Measurements from ENCODE around the gene HTD2. TPM values are rescaled to one million over a fixed set of nuclear protein-coding genes. Genes with fewer than 3 reads are reported as not detected.

The HTD2 gene
- total RNA-seq, 1 experiment from 2014 or later, result 7.9 TPM

DNA sequence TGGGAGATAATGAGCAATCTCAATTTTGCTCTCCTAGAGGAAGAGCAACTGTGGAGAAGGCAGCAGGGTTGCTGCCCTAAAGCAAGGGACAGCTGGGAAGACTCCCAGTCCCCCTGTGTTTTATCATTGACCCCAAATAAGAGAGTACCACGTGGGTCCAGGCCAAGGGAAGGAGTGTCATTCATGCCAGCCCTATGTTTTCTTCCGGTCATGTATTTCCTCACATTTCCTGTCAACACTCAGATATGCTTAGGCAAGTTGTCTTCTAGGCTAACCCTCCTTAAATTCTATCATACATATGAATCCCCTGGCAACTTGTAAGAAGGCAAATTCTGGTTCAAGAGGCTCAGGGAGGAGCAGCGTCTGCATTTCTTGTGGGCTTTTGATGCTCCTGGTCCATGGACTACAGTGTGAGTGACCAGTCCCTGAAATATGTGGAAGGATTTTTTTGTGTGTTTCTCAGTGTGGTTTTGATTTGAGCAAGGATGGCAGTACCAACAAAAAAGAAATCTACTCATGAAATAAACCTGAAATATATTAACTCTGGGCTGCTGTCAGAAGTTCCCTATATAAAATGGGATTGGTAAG, 32.2 kb upstream of the HTD2 start:
- in situ Hi-C loops (cut with HindIII; ENCODE audit: low pct_unique_long_range_greater_than_20kb, low sequenced_read_pairs), result no loop called here
- no peak overlapping the region for H3K4me3 ChIP-seq (ENCODE audit: low read depth in 2 of 2, low read length in 2 of 2)
- DNase-seq (ENCODE audit: low read depth, low spot score) (no peak), ATAC-seq (no peak)
- TF ChIP-seq, protein P1, sequence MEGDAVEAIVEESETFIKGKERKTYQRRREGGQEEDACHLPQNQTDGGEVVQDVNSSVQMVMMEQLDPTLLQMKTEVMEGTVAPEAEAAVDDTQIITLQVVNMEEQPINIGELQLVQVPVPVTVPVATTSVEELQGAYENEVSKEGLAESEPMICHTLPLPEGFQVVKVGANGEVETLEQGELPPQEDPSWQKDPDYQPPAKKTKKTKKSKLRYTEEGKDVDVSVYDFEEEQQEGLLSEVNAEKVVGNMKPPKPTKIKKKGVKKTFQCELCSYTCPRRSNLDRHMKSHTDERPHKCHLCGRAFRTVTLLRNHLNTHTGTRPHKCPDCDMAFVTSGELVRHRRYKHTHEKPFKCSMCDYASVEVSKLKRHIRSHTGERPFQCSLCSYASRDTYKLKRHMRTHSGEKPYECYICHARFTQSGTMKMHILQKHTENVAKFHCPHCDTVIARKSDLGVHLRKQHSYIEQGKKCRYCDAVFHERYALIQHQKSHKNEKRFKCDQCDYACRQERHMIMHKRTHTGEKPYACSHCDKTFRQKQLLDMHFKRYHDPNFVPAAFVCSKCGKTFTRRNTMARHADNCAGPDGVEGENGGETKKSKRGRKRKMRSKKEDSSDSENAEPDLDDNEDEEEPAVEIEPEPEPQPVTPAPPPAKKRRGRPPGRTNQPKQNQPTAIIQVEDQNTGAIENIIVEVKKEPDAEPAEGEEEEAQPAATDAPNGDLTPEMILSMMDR (IDR thresholded peaks at IDR 0.05), result no peak
- TF ChIP-seq, protein P2, sequence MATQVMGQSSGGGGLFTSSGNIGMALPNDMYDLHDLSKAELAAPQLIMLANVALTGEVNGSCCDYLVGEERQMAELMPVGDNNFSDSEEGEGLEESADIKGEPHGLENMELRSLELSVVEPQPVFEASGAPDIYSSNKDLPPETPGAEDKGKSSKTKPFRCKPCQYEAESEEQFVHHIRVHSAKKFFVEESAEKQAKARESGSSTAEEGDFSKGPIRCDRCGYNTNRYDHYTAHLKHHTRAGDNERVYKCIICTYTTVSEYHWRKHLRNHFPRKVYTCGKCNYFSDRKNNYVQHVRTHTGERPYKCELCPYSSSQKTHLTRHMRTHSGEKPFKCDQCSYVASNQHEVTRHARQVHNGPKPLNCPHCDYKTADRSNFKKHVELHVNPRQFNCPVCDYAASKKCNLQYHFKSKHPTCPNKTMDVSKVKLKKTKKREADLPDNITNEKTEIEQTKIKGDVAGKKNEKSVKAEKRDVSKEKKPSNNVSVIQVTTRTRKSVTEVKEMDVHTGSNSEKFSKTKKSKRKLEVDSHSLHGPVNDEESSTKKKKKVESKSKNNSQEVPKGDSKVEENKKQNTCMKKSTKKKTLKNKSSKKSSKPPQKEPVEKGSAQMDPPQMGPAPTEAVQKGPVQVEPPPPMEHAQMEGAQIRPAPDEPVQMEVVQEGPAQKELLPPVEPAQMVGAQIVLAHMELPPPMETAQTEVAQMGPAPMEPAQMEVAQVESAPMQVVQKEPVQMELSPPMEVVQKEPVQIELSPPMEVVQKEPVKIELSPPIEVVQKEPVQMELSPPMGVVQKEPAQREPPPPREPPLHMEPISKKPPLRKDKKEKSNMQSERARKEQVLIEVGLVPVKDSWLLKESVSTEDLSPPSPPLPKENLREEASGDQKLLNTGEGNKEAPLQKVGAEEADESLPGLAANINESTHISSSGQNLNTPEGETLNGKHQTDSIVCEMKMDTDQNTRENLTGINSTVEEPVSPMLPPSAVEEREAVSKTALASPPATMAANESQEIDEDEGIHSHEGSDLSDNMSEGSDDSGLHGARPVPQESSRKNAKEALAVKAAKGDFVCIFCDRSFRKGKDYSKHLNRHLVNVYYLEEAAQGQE (IDR thresholded peaks at IDR 0.05; ENCODE audit: insufficient read depth in 1 of 2, low read depth in 2 of 2, low read length in 1 of 2), result no peak
- TF ChIP-seq TCF7L2 (IDR thresholded peaks at IDR 0.05; ENCODE audit: low read depth, low read length) (no peak), SIN3A (IDR thresholded peaks at IDR 0.05; ENCODE audit: borderline replicate concordance, insufficient read depth, low read depth, low read length) (no peak), POLR2AphosphoS5 (IDR thresholded peaks at IDR 0.05; ENCODE audit: low read depth, low read length) (no peak)
- POLR2A ChIA-PET, result no interaction called here
- CTCF ChIA-PET, result no interaction called here
- no peaks in the 10 kb centered on the region; the same call in 1 of the 2 replicates for H3K4me1 ChIP-seq (ENCODE audit: control insufficient read depth, insufficient read depth, low read length)
- H3K27ac ChIP-seq (ENCODE audit: low read length), result no peak overlapping the region
- H3K36me3 ChIP-seq (ENCODE audit: control insufficient read depth, insufficient read depth, low read length), result peaks cover 4% of the 10 kb centered on the region
- no peaks in the 10 kb centered on the region for H3K9me3 ChIP-seq (ENCODE audit: control insufficient read depth, insufficient read depth, low read depth, low read length)
- no TSS peak for BruUV-seq (replicated peaks)
- intact Hi-C loops (cut with micrococcal nuclease; ENCODE audit: unreplicated experiment), result no loop called here
- H3K27me3 ChIP-seq (ENCODE audit: control insufficient read depth, insufficient read depth, low read length), result no peaks in the 10 kb centered on the region

DNA sequence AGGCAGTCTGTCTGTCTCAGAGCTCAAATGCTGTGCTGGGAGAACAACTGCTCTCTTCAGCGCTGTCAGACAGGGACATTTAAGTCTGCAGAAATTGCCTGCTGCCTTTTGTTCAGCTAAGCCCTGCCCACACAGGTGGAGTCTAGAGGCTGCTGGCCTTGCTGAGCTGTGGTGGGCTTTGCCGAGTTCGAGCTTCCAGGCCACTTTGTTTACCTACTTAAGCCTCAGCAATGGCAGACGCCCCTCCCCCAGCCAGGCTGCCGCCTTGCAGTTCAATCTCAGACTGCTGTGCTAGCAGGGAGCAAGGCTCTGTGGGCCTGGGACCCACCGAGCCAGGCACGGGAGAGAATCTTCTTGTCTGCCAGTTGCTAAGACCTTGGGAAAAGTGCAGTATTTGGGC, 25.3 kb upstream of the HTD2 start:
- intact Hi-C loops (cut with micrococcal nuclease; ENCODE audit: unreplicated experiment), result no loop called here
- ChIA-PET CTCF (no interaction called here), POLR2A (no interaction called here)
- no TSS peak for BruUV-seq (replicated peaks)
- DNase-seq (ENCODE audit: low read depth, low spot score) (no peak), ATAC-seq (no peak)
- in situ Hi-C loops (cut with HindIII; ENCODE audit: low pct_unique_long_range_greater_than_20kb, low sequenced_read_pairs), result no loop called here
- H3K4me1 ChIP-seq (ENCODE audit: control insufficient read depth, insufficient read depth, low read length), result no peaks in the 10 kb centered on the region
- H3K4me3 ChIP-seq (ENCODE audit: low read depth in 2 of 2, low read length in 2 of 2), result no peak overlapping the region
- no peak for TF ChIP-seq POLR2AphosphoS5 (IDR thresholded peaks at IDR 0.05; ENCODE audit: low read depth, low read length)
- TF ChIP-seq SIN3A (IDR thresholded peaks at IDR 0.05; ENCODE audit: borderline replicate concordance, insufficient read depth, low read depth, low read length), result no peak
- no peak for TF ChIP-seq TCF7L2 (IDR thresholded peaks at IDR 0.05; ENCODE audit: low read depth, low read length)
- TF ChIP-seq, protein P1 (IDR thresholded peaks at IDR 0.05), result no peak
- TF ChIP-seq, protein P2 (IDR thresholded peaks at IDR 0.05; ENCODE audit: insufficient read depth in 1 of 2, low read depth in 2 of 2, low read length in 1 of 2), result no peak
- H3K27ac ChIP-seq (ENCODE audit: low read length), result no peak overlapping the region
- no peaks in the 10 kb centered on the region for H3K36me3 ChIP-seq (ENCODE audit: control insufficient read depth, insufficient read depth, low read length)
- no peaks in the 10 kb centered on the region for H3K9me3 ChIP-seq (ENCODE audit: control insufficient read depth, insufficient read depth, low read depth, low read length)
- no peaks in the 10 kb centered on the region for H3K27me3 ChIP-seq (ENCODE audit: control insufficient read depth, insufficient read depth, low read length)

All from Panc1 (cell line).